ENCODE measurements around the gene CMC1.

DNA sequence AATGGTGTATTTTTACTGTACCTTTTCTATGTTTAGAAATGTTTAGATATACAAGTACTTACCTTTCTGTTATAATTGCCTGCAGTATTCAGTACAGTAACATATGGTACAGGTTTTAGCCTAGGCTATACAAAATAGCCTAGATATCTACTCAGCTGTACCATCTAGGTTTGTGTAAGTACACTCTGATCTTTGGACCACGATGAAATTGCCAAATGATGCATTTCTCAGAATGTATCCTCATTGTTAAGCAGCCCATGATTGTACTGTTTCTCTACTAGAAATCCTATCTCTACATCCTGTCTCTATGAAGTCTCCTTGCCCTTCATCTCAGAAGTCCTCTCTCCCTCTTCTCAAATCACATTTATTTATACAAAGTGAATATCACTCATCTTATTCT lies 74.3 kb downstream of the CMC1 start:
- TF ChIP-seq, protein P1, sequence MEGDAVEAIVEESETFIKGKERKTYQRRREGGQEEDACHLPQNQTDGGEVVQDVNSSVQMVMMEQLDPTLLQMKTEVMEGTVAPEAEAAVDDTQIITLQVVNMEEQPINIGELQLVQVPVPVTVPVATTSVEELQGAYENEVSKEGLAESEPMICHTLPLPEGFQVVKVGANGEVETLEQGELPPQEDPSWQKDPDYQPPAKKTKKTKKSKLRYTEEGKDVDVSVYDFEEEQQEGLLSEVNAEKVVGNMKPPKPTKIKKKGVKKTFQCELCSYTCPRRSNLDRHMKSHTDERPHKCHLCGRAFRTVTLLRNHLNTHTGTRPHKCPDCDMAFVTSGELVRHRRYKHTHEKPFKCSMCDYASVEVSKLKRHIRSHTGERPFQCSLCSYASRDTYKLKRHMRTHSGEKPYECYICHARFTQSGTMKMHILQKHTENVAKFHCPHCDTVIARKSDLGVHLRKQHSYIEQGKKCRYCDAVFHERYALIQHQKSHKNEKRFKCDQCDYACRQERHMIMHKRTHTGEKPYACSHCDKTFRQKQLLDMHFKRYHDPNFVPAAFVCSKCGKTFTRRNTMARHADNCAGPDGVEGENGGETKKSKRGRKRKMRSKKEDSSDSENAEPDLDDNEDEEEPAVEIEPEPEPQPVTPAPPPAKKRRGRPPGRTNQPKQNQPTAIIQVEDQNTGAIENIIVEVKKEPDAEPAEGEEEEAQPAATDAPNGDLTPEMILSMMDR (IDR thresholded peaks at IDR 0.05) = no peak
- TF ChIP-seq ZFX (IDR thresholded peaks at IDR 0.05; ENCODE audit: borderline replicate concordance) = no peak
